Neural cell (in vitro differentiated cells): ENCODE results near the gene DNAH17. TPM values are rescaled to one million over a fixed set of nuclear protein-coding genes. Genes with fewer than 3 reads are reported as not detected.

ENCODE experiments used
- H2AFZ ChIP-seq: fragments of 200-600, 300-800 bp; sonication (generic), shearing (Covaris generic); 2 replicates; pipeline ENCODE4 v1.6.0; 2014; ENCODE audit warnings: low read depth, mild to moderate bottlenecking, antibody characterized with exemption, low read length, moderate library complexity
- H3F3A ChIP-seq: fragments of 200-600 bp; shearing (Covaris generic); 2 replicates; pipeline ENCODE4 v1.6.1; 2016; ENCODE audit warnings: mild to moderate bottlenecking, moderate library complexity, mixed read lengths, antibody characterized with exemption, low read length; ENCODE audit not compliant: insufficient read depth, poor library complexity, severe bottlenecking
- H3K27ac ChIP-seq: fragments of 200-600, 300-800 bp; sonication (generic), shearing (Covaris generic); 2 replicates; pipeline ENCODE4 v1.5.1; 2014; ENCODE audit warnings: mild to moderate bottlenecking, low read length, moderate library complexity
- H3K27me3 ChIP-seq: fragments of 300-800, 200-600 bp; sonication (generic), shearing (Covaris generic); 2 replicates; pipeline ENCODE4 v1.6.0; 2014; ENCODE audit warnings: mild to moderate bottlenecking, low read depth, low read length, moderate library complexity; ENCODE audit not compliant: insufficient read depth
- H3K36me3 ChIP-seq: fragments of 300-800, 200-600 bp; sonication (generic), shearing (Covaris generic); 2 replicates; pipeline ENCODE4 v1.5.1; 2014; ENCODE audit warnings: mild to moderate bottlenecking, antibody characterized with exemption, low read length, moderate library complexity; ENCODE audit not compliant: insufficient read depth
- H3K4me2 ChIP-seq: fragments of 300-800, 200-600 bp; sonication (generic), shearing (Covaris generic); 2 replicates; pipeline ENCODE4 v1.6.0; 2014; ENCODE audit warnings: mild to moderate bottlenecking, low read length
- H3K4me3 ChIP-seq: fragments of 300-800, 200-600 bp; sonication (generic), shearing (Covaris generic); 2 replicates; pipeline ENCODE4 v1.5.1; 2014; ENCODE audit warnings: mild to moderate bottlenecking, low read length, moderate library complexity
- H3K79me2 ChIP-seq: fragments of 200-600 bp; shearing (Covaris generic); replicated peaks from 2 replicates; pipeline ENCODE4 v1.6.0; 2014; ENCODE audit warnings: mild to moderate bottlenecking, low read length, moderate library complexity; ENCODE audit not compliant: insufficient read depth
- H3K9ac ChIP-seq: fragments of 300-800, 200-600 bp; sonication (generic), shearing (Covaris generic); 2 replicates; pipeline ENCODE4 v1.6.1; 2016; ENCODE audit warnings: mild to moderate bottlenecking, low read length, mixed read lengths
- H3K9me2 ChIP-seq: fragments of 200-600 bp; shearing (Covaris generic); 2 replicates; pipeline ENCODE4 v1.6.1; 2016; ENCODE audit warnings: mild to moderate bottlenecking, low read length, mixed read lengths; ENCODE audit not compliant: insufficient read depth
- H3K9me3 ChIP-seq: fragments of 200-600, 300-800 bp; sonication (generic), shearing (Covaris generic); 2 replicates; pipeline ENCODE4 v1.6.1; 2016; ENCODE audit warnings: mild to moderate bottlenecking, mixed run types, low read length, moderate library complexity, mixed read lengths
- H4K20me1 ChIP-seq: fragments of 200-600 bp; shearing (Covaris generic); 2 replicates; pipeline ENCODE4 v1.6.1; 2016; ENCODE audit warnings: mild to moderate bottlenecking, mixed run types; ENCODE audit not compliant: insufficient read depth
- CTCF ChIP-seq: fragments of 450-650 bp; IDR thresholded peaks from 2 replicates; pipeline ENCODE4 v1.5.1; 2014; ENCODE audit warnings: antibody characterized with exemption, mild to moderate bottlenecking, moderate library complexity; ENCODE audit not compliant: poor library complexity, severe bottlenecking
- EP300 ChIP-seq: fragments of 450-650 bp; conservative IDR thresholded peaks from 2 replicates; pipeline ENCODE4 v1.6.1; 2014; ENCODE audit warnings: antibody characterized with exemption, mild to moderate bottlenecking, moderate library complexity; ENCODE audit not compliant: poor library complexity, severe bottlenecking
- EZH2 ChIP-seq: fragments of 200-600, 300-800 bp; shearing (Covaris generic), sonication (generic); IDR thresholded peaks from 2 replicates; pipeline ENCODE4 v1.6.1; 2014; ENCODE audit warnings: antibody characterized with exemption, low read length, borderline replicate concordance, mild to moderate bottlenecking; ENCODE audit not compliant: insufficient read depth, poor library complexity, severe bottlenecking
- MXI1 ChIP-seq: fragments of 450-650 bp; conservative IDR thresholded peaks from 2 replicates; pipeline ENCODE4 v1.6.1; 2014; ENCODE audit warnings: antibody characterized with exemption, mild to moderate bottlenecking; ENCODE audit not compliant: poor library complexity, severe bottlenecking
- POLR2AphosphoS5 ChIP-seq: IDR thresholded peaks from 2 replicates; pipeline ENCODE4 v1.6.1; 2012
- RAD21 ChIP-seq: fragments of 450-650 bp; conservative IDR thresholded peaks from 2 replicates; pipeline ENCODE4 v1.6.1; 2014; ENCODE audit warnings: antibody characterized with exemption, mild to moderate bottlenecking, moderate library complexity
- SMC3 ChIP-seq: fragments of 450-650 bp; conservative IDR thresholded peaks from 2 replicates; pipeline ENCODE4 v1.6.1; 2014; ENCODE audit warnings: antibody characterized with exemption, mild to moderate bottlenecking, moderate library complexity; ENCODE audit not compliant: poor library complexity
- TAF1 ChIP-seq: IDR thresholded peaks from 2 replicates; pipeline ENCODE4 v1.6.1; 2012; ENCODE audit warnings: low read depth
- polyA plus RNA-seq: library from polyadenylated mRNA; depleted of rRNA; stranded (reverse); fragments of >200 nt; gene quantifications from 2 replicates; pipeline ENCODE4 v1.2.3, GENCODE V29; 2014
- TF ChIP-seq, protein P1 (sequence below): IDR thresholded peaks from 2 replicates; pipeline ENCODE4 v1.6.1; 2012; ENCODE audit warnings: borderline replicate concordance

The DNAH17 gene
- polyA plus RNA-seq, 1 donor from 2014 or later: not detected

GRCh38 chr17:78469443-78469842 is 107.8 kb downstream of the DNAH17 start:
- no peak overlapping the region for H2AFZ ChIP-seq
- no peaks in the 10 kb centered on the region for H3K27me3 ChIP-seq
- H3K9ac ChIP-seq: no peak overlapping the region
- no peaks in the 10 kb centered on the region for H3K79me2 ChIP-seq
- no peak overlapping the region for H3K27ac ChIP-seq
- no peaks in the 10 kb centered on the region for H3K9me2 ChIP-seq
- no peak overlapping the region for H3K4me2 ChIP-seq
- no peaks in the 10 kb centered on the region for H3K9me3 ChIP-seq
- no peaks in the 10 kb centered on the region for H4K20me1 ChIP-seq
- H3K36me3 ChIP-seq: no peaks in the 10 kb centered on the region
- no peaks in the 10 kb centered on the region for H3F3A ChIP-seq
- no peak for TF ChIP-seq CTCF
- no peak for TF ChIP-seq SMC3
- TF ChIP-seq EZH2: no peak
- no peak for TF ChIP-seq TAF1
- TF ChIP-seq, protein P1, sequence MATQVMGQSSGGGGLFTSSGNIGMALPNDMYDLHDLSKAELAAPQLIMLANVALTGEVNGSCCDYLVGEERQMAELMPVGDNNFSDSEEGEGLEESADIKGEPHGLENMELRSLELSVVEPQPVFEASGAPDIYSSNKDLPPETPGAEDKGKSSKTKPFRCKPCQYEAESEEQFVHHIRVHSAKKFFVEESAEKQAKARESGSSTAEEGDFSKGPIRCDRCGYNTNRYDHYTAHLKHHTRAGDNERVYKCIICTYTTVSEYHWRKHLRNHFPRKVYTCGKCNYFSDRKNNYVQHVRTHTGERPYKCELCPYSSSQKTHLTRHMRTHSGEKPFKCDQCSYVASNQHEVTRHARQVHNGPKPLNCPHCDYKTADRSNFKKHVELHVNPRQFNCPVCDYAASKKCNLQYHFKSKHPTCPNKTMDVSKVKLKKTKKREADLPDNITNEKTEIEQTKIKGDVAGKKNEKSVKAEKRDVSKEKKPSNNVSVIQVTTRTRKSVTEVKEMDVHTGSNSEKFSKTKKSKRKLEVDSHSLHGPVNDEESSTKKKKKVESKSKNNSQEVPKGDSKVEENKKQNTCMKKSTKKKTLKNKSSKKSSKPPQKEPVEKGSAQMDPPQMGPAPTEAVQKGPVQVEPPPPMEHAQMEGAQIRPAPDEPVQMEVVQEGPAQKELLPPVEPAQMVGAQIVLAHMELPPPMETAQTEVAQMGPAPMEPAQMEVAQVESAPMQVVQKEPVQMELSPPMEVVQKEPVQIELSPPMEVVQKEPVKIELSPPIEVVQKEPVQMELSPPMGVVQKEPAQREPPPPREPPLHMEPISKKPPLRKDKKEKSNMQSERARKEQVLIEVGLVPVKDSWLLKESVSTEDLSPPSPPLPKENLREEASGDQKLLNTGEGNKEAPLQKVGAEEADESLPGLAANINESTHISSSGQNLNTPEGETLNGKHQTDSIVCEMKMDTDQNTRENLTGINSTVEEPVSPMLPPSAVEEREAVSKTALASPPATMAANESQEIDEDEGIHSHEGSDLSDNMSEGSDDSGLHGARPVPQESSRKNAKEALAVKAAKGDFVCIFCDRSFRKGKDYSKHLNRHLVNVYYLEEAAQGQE: no peak
- no peak for TF ChIP-seq EP300
- no peak for TF ChIP-seq RAD21
- no peak for TF ChIP-seq POLR2AphosphoS5
- no peak for TF ChIP-seq MXI1
- H3K4me3 ChIP-seq: no peak overlapping the region

DNA sequence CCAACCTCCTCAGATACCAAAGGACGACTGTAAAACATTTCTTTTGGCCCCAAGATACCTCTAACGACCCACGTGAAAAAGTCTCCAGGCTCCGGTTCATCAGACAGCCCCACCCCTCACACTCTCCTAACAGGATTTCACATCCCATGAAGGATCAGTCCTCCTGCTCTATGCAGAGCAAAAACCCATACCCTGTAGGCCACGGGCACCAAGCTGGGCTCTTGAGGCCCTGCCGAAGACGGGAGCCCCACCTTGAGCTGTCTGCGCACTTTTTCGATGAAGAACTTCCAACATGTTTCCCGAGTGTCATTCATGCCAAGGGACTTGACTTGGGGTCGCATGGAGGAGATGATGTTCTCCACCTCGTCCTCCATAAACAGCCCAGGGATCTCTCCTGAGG is 108.8 kb downstream of the DNAH17 start:
- Histone ChIP-seq H3K36me3 (no peaks in the 10 kb centered on the region), H3K9me2 (no peaks in the 10 kb centered on the region), H3K4me3 (no peak overlapping the region), H3F3A (no peaks in the 10 kb centered on the region), H3K9ac (no peak overlapping the region), H3K27ac (no peak overlapping the region), H3K9me3 (no peaks in the 10 kb centered on the region), H2AFZ (no peak overlapping the region), H4K20me1 (no peaks in the 10 kb centered on the region), H3K27me3 (no peaks in the 10 kb centered on the region), H3K4me2 (no peak overlapping the region), H3K79me2 (no peaks in the 10 kb centered on the region)
- TF ChIP-seq POLR2AphosphoS5 (no peak), EZH2 (no peak), EP300 (no peak), TAF1 (no peak), CTCF (no peak), RAD21 (no peak), SMC3 (no peak), MXI1 (no peak)
- TF ChIP-seq, protein P1: no peak
